ENCODE results near the gene ATP2B2.

The ATP2B2 gene

GRCh38 chr3:10510086-10510742 is 4.8 kb upstream of the ATP2B2 start:
- no peak for DNase-seq

- DNase-seq: no peak
Measured at GRCh38 chr3:10509325-10509724, 3.9 kb upstream of the ATP2B2 start.

- no peak for DNase-seq
Measured at GRCh38 chr3:10508619-10509260, 3.4 kb upstream of the ATP2B2 start.

DNA sequence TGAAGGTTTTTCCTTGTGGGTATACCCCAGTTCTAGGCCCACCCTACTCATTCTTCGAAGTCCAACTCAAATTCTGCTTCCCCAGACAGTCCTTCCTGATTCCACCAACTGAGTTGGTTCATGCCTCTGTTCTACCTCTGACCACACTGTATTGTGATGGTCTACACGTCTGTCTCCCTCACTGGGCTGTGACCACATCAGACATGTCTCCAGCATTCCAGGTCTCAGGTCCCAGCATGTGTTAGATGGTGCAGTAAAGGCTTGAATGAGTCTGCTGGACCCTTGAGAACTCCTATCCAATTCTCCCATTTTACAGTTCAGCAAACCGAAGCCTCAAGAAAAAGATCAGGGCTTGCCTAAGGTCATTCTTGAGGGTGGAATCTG is 2.8 kb upstream of the ATP2B2 start:
- no peak for DNase-seq

DNA sequence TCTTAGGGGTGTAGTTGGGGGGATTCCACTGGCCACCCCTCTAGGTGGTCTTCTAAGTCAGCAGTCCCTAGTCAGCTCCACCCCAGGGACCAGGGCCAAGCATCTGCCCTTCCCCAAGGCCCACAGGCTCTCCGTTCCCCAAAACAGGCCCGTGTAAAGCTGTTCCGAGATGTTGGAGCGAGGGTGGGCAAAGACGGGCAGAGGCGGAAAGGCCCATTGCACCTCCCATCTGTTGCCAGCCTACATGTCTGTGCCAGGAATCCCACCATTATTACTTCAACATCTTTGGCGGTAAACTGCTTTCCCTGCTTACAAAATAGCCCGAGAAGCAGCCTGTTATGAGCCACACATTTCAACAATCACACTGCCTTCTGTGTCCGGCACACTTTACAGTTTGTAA is 1.9 kb upstream of the ATP2B2 start:
- no peak for DNase-seq

DNA sequence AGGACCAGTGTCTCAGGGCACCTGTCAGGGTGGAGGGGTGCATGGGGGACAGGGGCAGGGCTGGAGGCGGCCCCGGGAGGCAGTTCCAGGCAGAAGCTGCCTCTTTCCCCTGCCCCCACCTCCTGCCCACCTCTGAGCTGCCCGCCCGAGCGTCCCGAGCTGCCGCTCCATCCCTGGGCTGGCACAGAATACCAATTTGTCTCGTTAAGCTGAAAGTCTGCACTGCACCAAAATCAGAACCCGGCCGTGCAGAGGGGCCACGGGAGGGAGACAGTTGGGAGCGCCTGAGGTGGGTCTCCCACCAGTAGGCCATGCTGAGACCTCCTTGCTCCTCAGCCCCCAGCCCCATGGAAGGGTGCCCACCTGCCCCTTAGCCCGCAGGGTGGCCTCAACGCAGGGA is 1.3 kb upstream of the ATP2B2 start:
- DNase-seq: no peak

GRCh38 chr3:10505791-10506585 is 602 bp upstream of the ATP2B2 start:
- no peak for DNase-seq

DNA sequence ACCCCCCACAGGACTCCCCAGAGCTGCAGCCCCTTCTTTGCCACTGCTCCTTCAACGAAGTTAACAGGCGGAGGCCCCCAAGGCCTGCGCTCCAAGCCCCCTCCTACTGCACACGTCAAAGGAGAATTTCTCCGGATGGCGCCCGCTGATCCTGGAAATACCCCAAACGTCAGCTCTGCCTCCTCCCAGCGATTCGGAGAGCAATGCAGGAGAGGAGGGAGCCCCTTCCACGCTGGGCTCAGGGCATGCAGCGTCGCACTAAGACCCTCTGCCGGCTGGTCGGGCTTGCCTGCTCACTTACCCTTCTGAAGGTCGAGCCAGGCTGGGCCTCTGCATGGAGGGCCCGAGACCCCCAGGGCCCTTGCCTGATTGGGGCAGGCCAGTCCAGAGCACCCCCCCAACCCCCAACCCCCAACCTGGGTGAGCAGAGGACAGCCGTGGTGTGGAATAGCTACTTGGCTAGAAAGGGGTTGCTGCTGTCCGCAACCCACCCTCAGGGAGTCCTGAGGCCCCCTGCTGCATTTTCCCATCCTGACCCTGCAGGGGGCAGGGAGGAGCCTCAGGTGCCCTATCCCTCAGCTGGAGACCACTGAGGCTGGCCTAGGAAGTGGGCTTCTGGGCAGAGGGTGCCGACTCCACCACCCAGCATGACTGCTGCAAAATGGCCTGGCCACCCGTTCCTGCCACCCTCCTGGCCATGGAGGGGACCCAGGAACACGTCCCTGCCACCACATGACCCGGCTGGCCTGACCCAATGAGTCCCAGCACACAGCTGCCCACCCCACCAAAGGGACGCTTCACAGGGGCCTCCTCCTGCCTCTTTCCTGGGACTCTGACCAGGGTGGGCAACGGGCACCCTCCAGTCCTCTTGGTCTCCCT is 976 bp downstream of the ATP2B2 start:
- DNase-seq: no peak

- no peak for DNase-seq
Measured at GRCh38 chr3:10503217-10503796, 2.1 kb downstream of the ATP2B2 start.

DNA sequence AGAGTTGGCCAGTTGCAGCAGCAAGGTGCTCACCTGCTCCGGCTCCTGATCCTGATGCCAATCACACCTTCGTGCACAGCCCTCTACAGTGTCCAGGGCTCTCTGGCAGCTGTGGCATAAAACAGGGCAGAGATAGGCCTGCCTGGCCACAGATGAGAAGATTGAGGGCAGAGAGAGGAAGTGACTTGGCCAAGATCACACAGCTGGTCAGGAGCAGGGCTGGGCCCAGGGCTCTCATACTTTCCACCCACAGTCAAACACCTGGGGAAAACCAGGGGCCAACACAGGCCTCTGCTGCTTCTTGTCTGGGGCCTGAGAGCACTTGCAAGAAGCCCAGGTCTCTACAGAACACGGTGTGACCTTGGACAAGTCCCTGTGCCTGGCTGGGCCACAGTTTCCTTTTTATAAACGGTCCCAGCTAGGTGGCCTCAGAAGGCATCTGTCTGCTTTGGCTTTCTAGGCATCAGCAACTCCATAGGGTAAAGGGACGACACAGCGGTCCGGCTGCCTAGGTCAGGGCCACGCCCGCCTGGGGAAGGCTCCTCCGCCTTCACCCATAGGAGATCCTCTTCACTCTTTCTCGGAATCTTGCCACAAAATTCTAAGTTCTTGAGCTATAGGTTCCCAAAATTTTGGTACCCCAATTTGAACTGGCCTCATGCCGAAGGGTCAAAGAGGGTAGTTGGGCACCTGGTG is 3.1 kb downstream of the ATP2B2 start:
- no peak for DNase-seq

DNA sequence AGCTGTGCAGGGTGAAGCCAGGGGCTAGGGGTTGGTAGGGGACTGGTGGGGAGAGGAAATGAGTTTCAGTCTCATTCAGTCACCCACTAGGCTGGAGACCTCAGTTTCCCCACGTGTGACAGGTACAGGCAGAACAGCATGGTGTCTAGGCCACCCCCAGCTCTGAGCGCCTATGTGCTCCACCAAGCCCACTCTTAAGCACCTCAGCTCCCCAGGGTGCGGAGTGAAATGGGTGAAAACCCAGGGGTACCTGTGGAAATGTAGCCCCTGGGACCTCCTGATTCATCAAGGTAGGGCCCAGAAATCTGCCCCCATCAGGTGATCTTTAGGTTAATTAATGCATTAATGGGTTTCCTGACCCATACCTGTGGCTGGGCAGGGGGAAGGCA is 3.7 kb downstream of the ATP2B2 start:
- no peak for DNase-seq

GRCh38 chr3:10500717-10501663 is 4.4 kb downstream of the ATP2B2 start:
- DNase-seq: no peak

GRCh38 chr3:10498271-10498670 is 7.1 kb downstream of the ATP2B2 start:
- no peak for DNase-seq

DNA sequence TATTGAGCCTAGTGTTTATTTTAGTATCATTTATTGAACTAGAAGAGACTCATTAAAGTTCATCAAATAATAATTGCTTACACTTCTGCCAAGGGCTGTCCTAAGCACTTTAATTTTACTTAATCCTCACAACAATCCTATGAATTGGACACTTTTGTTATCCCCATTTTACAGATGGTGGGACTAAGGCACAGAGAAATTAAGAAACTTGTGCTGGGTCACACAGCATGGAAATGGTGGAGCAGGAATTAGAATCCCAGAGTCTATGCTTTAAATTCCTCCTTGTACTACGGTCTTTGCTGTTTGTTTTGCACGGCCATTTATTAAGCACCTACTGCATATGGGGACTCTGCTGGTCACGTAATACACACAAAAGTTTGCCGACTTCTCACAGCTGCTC is 7.9 kb downstream of the ATP2B2 start:
- no peak for DNase-seq

GRCh38 chr3:10496121-10496863 is 9.1 kb downstream of the ATP2B2 start:
- DNase-seq: no peak

GRCh38 chr3:10495614-10496013 is 9.8 kb downstream of the ATP2B2 start:
- DNase-seq: no peak

GRCh38 chr3:10495003-10495402 is 10.4 kb downstream of the ATP2B2 start:
- DNase-seq: no peak

DNA sequence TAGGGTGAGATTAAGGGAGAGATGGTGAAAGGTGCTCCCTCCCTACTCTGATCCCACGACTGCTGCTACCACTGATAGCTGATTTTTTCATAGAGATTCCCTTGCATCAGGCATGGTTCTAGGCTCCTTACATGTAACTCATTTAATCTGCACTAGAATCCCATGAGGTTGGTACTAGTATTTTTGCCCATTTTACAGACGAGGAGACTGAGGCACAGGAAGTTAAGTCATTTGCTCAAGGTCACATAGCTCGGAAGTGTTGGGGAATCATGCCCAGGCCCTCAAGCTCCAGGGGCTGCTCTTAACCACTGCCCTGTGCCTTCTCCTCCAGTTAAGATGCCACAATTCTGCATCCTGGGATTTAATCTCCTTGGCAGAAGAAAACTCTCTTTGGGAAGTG is 11.2 kb downstream of the ATP2B2 start:
- no peak for DNase-seq

GRCh38 chr3:10493202-10493589 is 12.2 kb downstream of the ATP2B2 start:
- no peak for DNase-seq

Measured in DMS 273 treated with DMSO at 0.1 percent for 48 hours (cell line).